Hematopoietic multipotent progenitor cell treated with erythropoietin and hydrocortisone succinate and interleukin-3 and kit ligand, for 8 days (in vitro differentiated cells): ENCODE data around the gene TBC1D20.
"Not testable (repeated sequence)": the region's sequence is repeated elsewhere in the genome, so short reads cannot be mapped to it uniquely, and the experiment has no call there.

ENCODE experiments used
- DNase-seq: peaks from one replicate; pipeline ENCODE4 v3.0.0-alpha.2; 2015

The TBC1D20 gene

GRCh38 chr20:462199-462991 is at the start of gene TBC1D20:
TBC1D20 (minus strand) TSS chr20:462533; CDS start chr20:462405, 128 bp downstream.
- peak; percentile 88 for DNase-seq

- not testable (repeated sequence) for DNase-seq
Observed at GRCh38 chr20:510328-511057, 48.2 kb upstream of the TBC1D20 start.

GRCh38 chr20:508364-508787 is 46.0 kb upstream of the TBC1D20 start:
- DNase-seq: not testable (repeated sequence)

- no peak for DNase-seq
Observed at GRCh38 chr20:507761-508332, 45.5 kb upstream of the TBC1D20 start.

GRCh38 chr20:507006-507758 is 44.8 kb upstream of the TBC1D20 start:
- no peak for DNase-seq

- DNase-seq: no peak
Observed at GRCh38 chr20:504632-505075, 42.3 kb upstream of the TBC1D20 start.

GRCh38 chr20:503048-503737 is 40.9 kb upstream of the TBC1D20 start:
- DNase-seq: no peak

GRCh38 chr20:497979-498378 is 35.6 kb upstream of the TBC1D20 start:
- no peak for DNase-seq

GRCh38 chr20:496126-496696 is 33.9 kb upstream of the TBC1D20 start:
- DNase-seq: no peak

- peak; percentile 88 for DNase-seq
Observed at GRCh38 chr20:492159-492558, 29.8 kb upstream of the TBC1D20 start.

- DNase-seq: no peak
Observed at GRCh38 chr20:487655-488054, 25.3 kb upstream of the TBC1D20 start.

GRCh38 chr20:483815-484644 is 21.7 kb upstream of the TBC1D20 start:
- DNase-seq: no peak

- DNase-seq: no peak
Observed at GRCh38 chr20:481167-481566, 18.8 kb upstream of the TBC1D20 start.

GRCh38 chr20:480044-480443 is 17.7 kb upstream of the TBC1D20 start:
- DNase-seq: no peak

- no peak for DNase-seq
Observed at GRCh38 chr20:479487-479886, 17.2 kb upstream of the TBC1D20 start.

- peak; percentile 83 for DNase-seq
Observed at GRCh38 chr20:478949-479429, 16.7 kb upstream of the TBC1D20 start.

- no peak for DNase-seq
Observed at GRCh38 chr20:478010-478948, 15.9 kb upstream of the TBC1D20 start.

- DNase-seq: not testable (repeated sequence)
Observed at GRCh38 chr20:476561-477249, 14.4 kb upstream of the TBC1D20 start.
